ENCODE data around the gene BCR. TPM values are rescaled to one million over a fixed set of nuclear protein-coding genes. Genes with fewer than 3 reads are reported as not detected.

BCR gene
- total and polyA plus RNA-seq, 2 of the 4 experiments (the other 2 are of a cell fraction): 28.9 to 44.6 TPM

DNA sequence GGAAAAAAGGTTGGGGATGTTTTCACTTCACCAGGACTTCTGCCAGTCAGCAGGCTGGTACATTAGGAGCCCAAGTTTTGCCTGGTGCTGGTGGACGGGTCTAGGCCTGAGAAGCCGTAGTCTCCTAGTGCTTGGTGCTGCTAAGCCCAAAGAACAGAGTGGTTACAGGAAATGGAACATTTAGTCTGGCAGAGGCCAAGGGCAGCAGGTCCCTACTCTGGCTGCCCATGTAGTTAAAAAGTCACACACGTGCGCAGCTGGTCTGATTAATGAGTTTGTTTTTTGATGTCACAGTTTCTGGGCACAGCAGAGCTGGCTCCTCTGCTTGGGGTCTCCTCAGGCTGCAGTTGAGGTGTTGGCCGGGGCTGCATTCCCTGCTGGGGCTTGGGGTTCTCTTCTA, 20.6 kb downstream of the BCR start:
- Histone ChIP-seq H3K56ac (ENCODE audit: extremely low read depth, insufficient read depth, low read length) (no peak overlapping the region), H3K4me1 (ENCODE audit: control insufficient read depth, insufficient read depth, low read length) (peaks cover 7% of the 10 kb centered on the region), H3K4me2 (ENCODE audit: low read depth, low read length) (no peak overlapping the region), H2BK5ac (ENCODE audit: low read depth, low read length, poor library complexity, severe bottlenecking) (no peak overlapping the region), H3K4ac (ENCODE audit: low read depth, low read length) (no peak overlapping the region; the same call in 1 of the 2 replicates), H3K14ac (replicated peaks; ENCODE audit: low read depth, low read length) (no peak overlapping the region), H3K79me1 (ENCODE audit: low read depth in 1 of 2, low read length in 2 of 2) (peaks cover 26 to 81% of the 10 kb centered on the region in 2 experiments), H4K20me1 (ENCODE audit: insufficient read depth, low read length) (peaks cover 62% of the 10 kb centered on the region), H3K18ac (ENCODE audit: low read depth, low read length) (no peak overlapping the region), H3K27ac (ENCODE audit: insufficient read depth, low read length) (no peak overlapping the region), H2AK5ac (ENCODE audit: low read depth, low read length) (no peak overlapping the region), H3K23ac (ENCODE audit: low read depth, low read length) (no peak overlapping the region), H4K8ac (ENCODE audit: low read depth in 2 of 2, low read length in 2 of 2) (no peak overlapping the region), H3K4me3 (ENCODE audit: insufficient read depth, low read depth, low read length) (no peak overlapping the region), H2AFZ (replicated peaks; ENCODE audit: low read length, poor library complexity) (no peak overlapping the region), H3K36me3 (ENCODE audit: control insufficient read depth, insufficient read depth, low read length) (peaks cover 4% of the 10 kb centered on the region), H2BK15ac (ENCODE audit: low read depth, low read length) (no peak overlapping the region), H3K9me3 (ENCODE audit: control insufficient read depth, insufficient read depth, low read length) (no peaks in the 10 kb centered on the region), H4K5ac (ENCODE audit: low read depth, low read length) (no peak overlapping the region), H4K91ac (ENCODE audit: insufficient read depth, low read depth, low read length) (no peak overlapping the region), H2BK120ac (ENCODE audit: low read depth, low read length) (no peak overlapping the region), H3K27me3 (ENCODE audit: control insufficient read depth, insufficient read depth, low read length) (no peaks in the 10 kb centered on the region), H3K9ac (ENCODE audit: low read depth, low read length) (no peak overlapping the region), H2AK9ac (replicated peaks; ENCODE audit: low read depth, low read length, poor library complexity) (no peak overlapping the region), H3K9me1 (ENCODE audit: insufficient read depth, low read length) (peaks cover 31% of the 10 kb centered on the region), H2BK20ac (ENCODE audit: low read depth, low read length) (no peak overlapping the region)
- CTCF ChIA-PET: no interaction called here
- no peak for ATAC-seq (ENCODE audit: low read depth)
- WGBS, 2 experiments (ENCODE audit: extremely low coverage in 2 of 2, insufficient read length in 1 of 2): 100% methylated on average over 1 of the region's 5 CpGs; no CpG with 5 or more reads in 1 of the 2 experiments
- DNase-seq: no peak
- intact Hi-C loops (cut with micrococcal nuclease): no loop called here
- in situ Hi-C loops (cut with MboI; ENCODE audit: low sequenced_read_pairs): no loop called here
- dilution Hi-C loops (cut with HindIII; ENCODE audit: low sequenced_read_pairs, unreplicated experiment): no loop called here
- no peak for TF ChIP-seq RFX5 (IDR thresholded peaks at IDR 0.05; ENCODE audit: low read depth, low read length)
- no peak for TF ChIP-seq POLR2A (IDR thresholded peaks at IDR 0.05; ENCODE audit: low read depth, low read length)
- no peak for TF ChIP-seq MAZ (IDR thresholded peaks at IDR 0.05; ENCODE audit: borderline replicate concordance, low read depth, low read length)
- TF ChIP-seq, protein P1, sequence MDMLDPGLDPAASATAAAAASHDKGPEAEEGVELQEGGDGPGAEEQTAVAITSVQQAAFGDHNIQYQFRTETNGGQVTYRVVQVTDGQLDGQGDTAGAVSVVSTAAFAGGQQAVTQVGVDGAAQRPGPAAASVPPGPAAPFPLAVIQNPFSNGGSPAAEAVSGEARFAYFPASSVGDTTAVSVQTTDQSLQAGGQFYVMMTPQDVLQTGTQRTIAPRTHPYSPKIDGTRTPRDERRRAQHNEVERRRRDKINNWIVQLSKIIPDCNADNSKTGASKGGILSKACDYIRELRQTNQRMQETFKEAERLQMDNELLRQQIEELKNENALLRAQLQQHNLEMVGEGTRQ (IDR thresholded peaks at IDR 0.05; ENCODE audit: low read depth, low read length): no peak
- no peak for TF ChIP-seq SMC3 (IDR thresholded peaks at IDR 0.05; ENCODE audit: low read depth, low read length)
- POLR2A ChIA-PET (ENCODE audit: unreplicated experiment): no interaction called here
- no TSS peak for BruUV-seq (replicated peaks)

Data from IMR-90 (cell line).